Measurements from ENCODE around the gene IKZF1. TPM values are rescaled to one million over a fixed set of nuclear protein-coding genes. Genes with fewer than 3 reads are reported as not detected.

Gene IKZF1
- total and polyA plus RNA-seq, 2 of the 4 experiments (the other 2 are of a cell fraction): not detected

DNA sequence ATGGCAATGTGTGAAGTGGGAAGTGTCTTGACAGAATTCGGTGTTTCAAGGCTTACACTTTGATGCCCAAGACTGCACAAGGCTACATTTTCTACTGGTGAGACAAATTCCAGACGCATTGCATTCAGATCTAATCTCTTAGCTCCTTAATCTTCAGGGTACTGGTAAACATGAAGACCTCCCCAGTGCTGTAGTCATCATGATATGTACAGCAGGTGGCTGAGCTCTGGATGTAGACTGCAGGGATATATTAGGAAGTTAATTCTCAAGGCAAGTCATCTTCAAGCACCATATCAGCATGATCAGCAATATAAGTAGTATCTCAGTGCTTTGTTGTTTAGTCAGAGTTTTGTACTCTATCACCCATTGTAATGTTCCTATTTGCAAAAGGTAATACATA, 61.8 kb downstream of the IKZF1 start:
- H2BK20ac ChIP-seq (ENCODE audit: low read depth, low read length): no peak overlapping the region
- ChIA-PET CTCF (no interaction called here), POLR2A (ENCODE audit: unreplicated experiment) (no interaction called here)
- no peak overlapping the region for H2AK9ac ChIP-seq (replicated peaks; ENCODE audit: low read depth, low read length, poor library complexity)
- no peaks in the 10 kb centered on the region for H3K4me1 ChIP-seq (ENCODE audit: control insufficient read depth, insufficient read depth, low read length)
- H3K9ac ChIP-seq (ENCODE audit: low read depth, low read length): no peak overlapping the region
- dilution Hi-C loops (cut with HindIII; ENCODE audit: low sequenced_read_pairs, unreplicated experiment) (no loop called here), intact Hi-C loops (cut with micrococcal nuclease) (no loop called here), in situ Hi-C loops (cut with MboI; ENCODE audit: low sequenced_read_pairs) (no loop called here)
- no peak overlapping the region for H4K5ac ChIP-seq (ENCODE audit: low read depth, low read length)
- H2AFZ ChIP-seq (replicated peaks; ENCODE audit: low read length, poor library complexity): no peak overlapping the region
- no peaks in the 10 kb centered on the region for H3K9me3 ChIP-seq (ENCODE audit: control insufficient read depth, insufficient read depth, low read length)
- no peaks in the 10 kb centered on the region for H3K79me1 ChIP-seq (ENCODE audit: low read depth in 1 of 2, low read length in 2 of 2)
- no peaks in the 10 kb centered on the region for H3K27me3 ChIP-seq (ENCODE audit: control insufficient read depth, insufficient read depth, low read length)
- BruUV-seq (replicated peaks): no TSS peak
- H3K4me3 ChIP-seq (ENCODE audit: insufficient read depth, low read depth, low read length): no peak overlapping the region
- no peak for TF ChIP-seq NFE2L2 (IDR thresholded peaks at IDR 0.05; ENCODE audit: low read depth, low read length)
- TF ChIP-seq POLR2A (IDR thresholded peaks at IDR 0.05; ENCODE audit: low read depth, low read length): no peak
- TF ChIP-seq RCOR1 (IDR thresholded peaks at IDR 0.05; ENCODE audit: insufficient replicate concordance, low read length): no peak
- TF ChIP-seq, protein P1, sequence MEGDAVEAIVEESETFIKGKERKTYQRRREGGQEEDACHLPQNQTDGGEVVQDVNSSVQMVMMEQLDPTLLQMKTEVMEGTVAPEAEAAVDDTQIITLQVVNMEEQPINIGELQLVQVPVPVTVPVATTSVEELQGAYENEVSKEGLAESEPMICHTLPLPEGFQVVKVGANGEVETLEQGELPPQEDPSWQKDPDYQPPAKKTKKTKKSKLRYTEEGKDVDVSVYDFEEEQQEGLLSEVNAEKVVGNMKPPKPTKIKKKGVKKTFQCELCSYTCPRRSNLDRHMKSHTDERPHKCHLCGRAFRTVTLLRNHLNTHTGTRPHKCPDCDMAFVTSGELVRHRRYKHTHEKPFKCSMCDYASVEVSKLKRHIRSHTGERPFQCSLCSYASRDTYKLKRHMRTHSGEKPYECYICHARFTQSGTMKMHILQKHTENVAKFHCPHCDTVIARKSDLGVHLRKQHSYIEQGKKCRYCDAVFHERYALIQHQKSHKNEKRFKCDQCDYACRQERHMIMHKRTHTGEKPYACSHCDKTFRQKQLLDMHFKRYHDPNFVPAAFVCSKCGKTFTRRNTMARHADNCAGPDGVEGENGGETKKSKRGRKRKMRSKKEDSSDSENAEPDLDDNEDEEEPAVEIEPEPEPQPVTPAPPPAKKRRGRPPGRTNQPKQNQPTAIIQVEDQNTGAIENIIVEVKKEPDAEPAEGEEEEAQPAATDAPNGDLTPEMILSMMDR (conservative IDR thresholded peaks at IDR 0.05; ENCODE audit: low read depth, low read length): no peak
- no peak for TF ChIP-seq FOS (IDR thresholded peaks at IDR 0.05; ENCODE audit: low read depth, low read length)
- TF ChIP-seq RAD21 (IDR thresholded peaks at IDR 0.05; ENCODE audit: low read length): no peak
- TF ChIP-seq BHLHE40 (IDR thresholded peaks at IDR 0.05; ENCODE audit: low read depth, low read length): no peak
- TF ChIP-seq SMC3 (IDR thresholded peaks at IDR 0.05; ENCODE audit: low read depth, low read length): no peak
- no peak for TF ChIP-seq CHD1 (IDR thresholded peaks at IDR 0.05; ENCODE audit: low read depth, low read length)
- TF ChIP-seq CEBPB (IDR thresholded peaks at IDR 0.05; ENCODE audit: low read depth, low read length): no peak
- H4K20me1 ChIP-seq (ENCODE audit: insufficient read depth, low read length): no peaks in the 10 kb centered on the region
- H3K23ac ChIP-seq (ENCODE audit: low read depth, low read length): no peak overlapping the region
- H4K91ac ChIP-seq (ENCODE audit: insufficient read depth, low read depth, low read length): no peak overlapping the region
- H2BK120ac ChIP-seq (ENCODE audit: low read depth, low read length): no peak overlapping the region
- no peak overlapping the region for H3K4ac ChIP-seq (ENCODE audit: low read depth, low read length)
- H2AK5ac ChIP-seq (ENCODE audit: low read depth, low read length): no peak overlapping the region
- H3K18ac ChIP-seq (ENCODE audit: low read depth, low read length): no peak overlapping the region
- no peak overlapping the region for H2BK15ac ChIP-seq (ENCODE audit: low read depth, low read length)
- no peak overlapping the region for H3K27ac ChIP-seq (ENCODE audit: insufficient read depth, low read length)
- H3K4me2 ChIP-seq (ENCODE audit: low read depth, low read length): no peak overlapping the region
- no peak for DNase-seq
- no peak for ATAC-seq (ENCODE audit: low read depth)
- no peak overlapping the region for H4K8ac ChIP-seq (ENCODE audit: low read depth in 2 of 2, low read length in 2 of 2)
- no peak overlapping the region for H3K14ac ChIP-seq (replicated peaks; ENCODE audit: low read depth, low read length)
- H3K36me3 ChIP-seq (ENCODE audit: control insufficient read depth, insufficient read depth, low read length): no peaks in the 10 kb centered on the region
- no CpG with 5 or more reads among the region's 2 CpGs for WGBS, 2 experiments (ENCODE audit: extremely low coverage in 2 of 2, insufficient read length in 1 of 2)
- no peak overlapping the region for H3K56ac ChIP-seq (ENCODE audit: extremely low read depth, insufficient read depth, low read length)
- no peak overlapping the region for H2BK5ac ChIP-seq (ENCODE audit: low read depth, low read length, poor library complexity, severe bottlenecking)
- H3K9me1 ChIP-seq (ENCODE audit: insufficient read depth, low read length): no peaks in the 10 kb centered on the region
